ENCODE measurements around the gene ERAL1. TPM values are rescaled to one million over a fixed set of nuclear protein-coding genes. Genes with fewer than 3 reads are reported as not detected.

ERAL1 gene
- total and polyA plus RNA-seq, 10 donors, result 28.4 to 51.9 (median 38.7) TPM

- Histone ChIP-seq H3K4me3 (no peak overlapping the region), H3K27ac (peak overlapping the region in 1 of 8 donors; percentile 7), H3K9me3 (no peaks in the 10 kb centered on the region), H3K36me3 (peaks cover 0 to 61% (median 48%) of the 10 kb centered on the region in 6 donors), H3K27me3 (replicated peaks in 1 of 7) (no peaks in the 10 kb centered on the region), H3K4me1 (peaks cover 6 to 13% (median 8%) of the 10 kb centered on the region in 6 donors)
- 94 to 100% (median 97%) methylated on average over 1 to 4 of the region's 4 CpGs for WGBS, 5 donors
- DNase-seq, result no peak
- TF ChIP-seq POLR2A (IDR thresholded peaks at IDR 0.05) (no peak), CTCF (IDR thresholded peaks at IDR 0.05 in 8 of 11, conservative IDR thresholded peaks at IDR 0.05 in 3 of 11) (no peak)
- intact Hi-C loops (cut with DNase I; ENCODE audit: low total_unique reads), result no loop called here
Measured at GRCh38 chr17:28860363-28860808, 5.6 kb downstream of the ERAL1 start.

GRCh38 chr17:28861393-28862203 is 6.8 kb downstream of the ERAL1 start:
- Histone ChIP-seq H3K27me3 (replicated peaks in 1 of 7) (no peaks in the 10 kb centered on the region), H3K36me3 (peaks cover 0 to 55% (median 46%) of the 10 kb centered on the region in 6 donors), H3K4me1 (peaks cover 0 to 14% (median 4%) of the 10 kb centered on the region in 6 donors), H3K4me3 (no peak overlapping the region), H3K9me3 (no peaks in the 10 kb centered on the region), H3K27ac (no peak overlapping the region)
- WGBS, 5 donors, result 75 to 85% (median 78%) methylated on average over 8 of the region's 8 CpGs
- intact Hi-C loops (cut with DNase I; ENCODE audit: low total_unique reads), result no loop called here
- TF ChIP-seq POLR2AphosphoS5 (IDR thresholded peaks at IDR 0.05) (no peak), POLR2A (IDR thresholded peaks at IDR 0.05) (no peak), CTCF (IDR thresholded peaks at IDR 0.05 in 8 of 11, conservative IDR thresholded peaks at IDR 0.05 in 3 of 11) (no peak)
- DNase-seq, result no peak

- no peak overlapping the region for H3K4me3 ChIP-seq
- H3K4me1 ChIP-seq, result peaks cover 0 to 15% (median 4%) of the 10 kb centered on the region in 6 donors
- DNase-seq, result no peak
- no peaks in the 10 kb centered on the region for H3K9me3 ChIP-seq
- intact Hi-C loops (cut with DNase I; ENCODE audit: low total_unique reads), result no loop called here
- no peak overlapping the region for H3K27ac ChIP-seq
- H3K27me3 ChIP-seq (replicated peaks in 1 of 7), result no peaks in the 10 kb centered on the region
- H3K36me3 ChIP-seq, result peaks cover 0 to 45% (median 36%) of the 10 kb centered on the region in 6 donors
- 87 to 98% (median 92%) methylated on average over 3 of the region's 3 CpGs for WGBS, 5 donors
- TF ChIP-seq POLR2A (IDR thresholded peaks at IDR 0.05) (no peak), POLR2AphosphoS5 (IDR thresholded peaks at IDR 0.05) (no peak), CTCF (IDR thresholded peaks at IDR 0.05 in 8 of 11, conservative IDR thresholded peaks at IDR 0.05 in 3 of 11) (no peak)
Measured at GRCh38 chr17:28862561-28862960, 7.7 kb downstream of the ERAL1 start.

GRCh38 chr17:28863953-28864352 is 9.1 kb downstream of the ERAL1 start:
- TF ChIP-seq POLR2AphosphoS5 (IDR thresholded peaks at IDR 0.05), result no peak
- Histone ChIP-seq H3K27ac (no peak overlapping the region), H3K4me1 (peaks cover 0 to 15% (median 4%) of the 10 kb centered on the region in 6 donors), H3K36me3 (peaks cover 0 to 31% (median 23%) of the 10 kb centered on the region in 6 donors), H3K4me3 (no peak overlapping the region), H3K9me3 (no peaks in the 10 kb centered on the region), H3K27me3 (replicated peaks in 1 of 7) (no peaks in the 10 kb centered on the region)
- 88 to 100% (median 96%) methylated on average over 1 of the region's 1 CpG for WGBS, 5 donors
- intact Hi-C loops (cut with DNase I; ENCODE audit: low total_unique reads), result no loop called here
- no peak for DNase-seq
